ENCODE measurements around the gene VTI1A. TPM values are rescaled to one million over a fixed set of nuclear protein-coding genes. Genes with fewer than 3 reads are reported as not detected.

VTI1A gene
- total and polyA plus RNA-seq, 2 of the 4 experiments (the other 2 are of a cell fraction), result 9.7 to 24.9 TPM

Small RNA genes lying within 50 kb of the gene (microRNA-seq; reads per million reads assigned to microRNA genes)
- not detected for gene AC022018.1 (ENCODE audit: insufficient read depth, insufficient read length)
- 0 reads per million in 2 experiments for gene MIR4295 (ENCODE audit: insufficient read depth in 1 of 2, insufficient read length in 1 of 2, unreplicated experiment in 1 of 2)

Small RNA genes lying within 50 kb of the gene (small RNA-seq; reads per million reads assigned to genes)
- gene AC022018.1 (0 reads per million in 5 experiments), gene MIR4295 (0 reads per million in 5 experiments)

Other genes starting within 250 kb of the VTI1A start
- not detected in 2 replicates for gene TECTB, start 163.8 kb upstream of the VTI1A start, total RNA-seq (2012; rRNA removed)
- not detected in 2 replicates for gene TECTB, start 163.8 kb upstream of the VTI1A start, polyA plus RNA-seq (2012; rRNA removed)
- 1.1 and 1.3 TPM in 2 replicates for gene ACSL5, start 73.1 kb upstream of the VTI1A start, total RNA-seq (2012; rRNA removed)
- 0.86 and 0.87 TPM in 2 replicates for gene ACSL5, start 73.1 kb upstream of the VTI1A start, polyA plus RNA-seq (2012; rRNA removed)
- 17.4 and 22.2 TPM in 2 replicates for gene ZDHHC6, start 301 bp upstream of the VTI1A start, total RNA-seq (2012; rRNA removed)
- 15.4 and 21.6 TPM in 2 replicates for gene ZDHHC6, start 301 bp upstream of the VTI1A start, polyA plus RNA-seq (2012; rRNA removed)

Data from IMR-90 (cell line).